Peyer's patch (tissue), 4 donors: ENCODE results near the gene NKIRAS2. TPM values are rescaled to one million over a fixed set of nuclear protein-coding genes. Genes with fewer than 3 reads are reported as not detected.
"Not testable (repeated sequence)": the region's sequence is repeated elsewhere in the genome, so short reads cannot be mapped to it uniquely, and the experiment has no call there.

Source experiments
- DNase-seq, 3 donors: peaks; one replicate each; pipeline ENCODE4 v3.0.0-alpha.2; 2017 to 2019
- H3K27ac ChIP-seq, 4 donors: fragments of 200-600 bp; sonication (generic); one replicate each; pipeline ENCODE4 v1.5.1; 2016 to 2019
- H3K27me3 ChIP-seq, 2 donors: fragments of 200-600 bp; sonication (generic); one replicate each; pipeline ENCODE4 v1.5.1; 2019
- H3K36me3 ChIP-seq, 3 donors: fragments of 200-600 bp; sonication (generic); one replicate each; pipeline ENCODE4 v1.5.1; 2016 to 2019
- H3K4me1 ChIP-seq, 4 donors: fragments of 200-600 bp; sonication (generic); one replicate each; pipeline ENCODE4 v1.5.1; 2016 to 2019
- H3K4me3 ChIP-seq, 4 donors: fragments of 200-600 bp; sonication (generic); 1 replicate in 3 of 4; 2 replicates in 1 of 4; pipeline ENCODE4 v1.5.1; 2016 to 2019; ENCODE audit warnings: mild to moderate bottlenecking in 1 of 4
- H3K9me3 ChIP-seq, 4 donors: fragments of 200-600 bp; sonication (generic); one replicate each; pipeline ENCODE4 v1.5.1; 2016 to 2019; ENCODE audit warnings: mild to moderate bottlenecking in 1 of 4
- POLR2A ChIP-seq, 2 donors: fragments of 450-650 bp; IDR thresholded peaks; one replicate each; pipeline ENCODE4 v1.5.1; 2017; ENCODE audit warnings: antibody characterized with exemption in 2 of 2, mild to moderate bottlenecking in 2 of 2, moderate library complexity in 2 of 2
- total RNA-seq, 4 donors: library from RNA; depleted of rRNA; stranded (reverse); fragments of >200 nt; gene quantifications; one replicate each; pipeline ENCODE4 v1.1.0, GENCODE V29; 2016
- TF ChIP-seq, protein P1 (sequence below), 6 experiments: fragments of 450-650 bp in 4 of 6; fragments of 200-600 bp in 2 of 6; sonication (generic) in 1 of 6; IDR thresholded peaks; one replicate each; pipeline ENCODE4 v1.5.1; 2017 to 2019; ENCODE audit warnings: antibody characterized with exemption in 6 of 6, mild to moderate bottlenecking in 3 of 6, moderate library complexity in 1 of 6

Gene NKIRAS2
- total RNA-seq, 4 donors from 2014 or later = 22.1 to 38.1 (median 31.1) TPM

DNA sequence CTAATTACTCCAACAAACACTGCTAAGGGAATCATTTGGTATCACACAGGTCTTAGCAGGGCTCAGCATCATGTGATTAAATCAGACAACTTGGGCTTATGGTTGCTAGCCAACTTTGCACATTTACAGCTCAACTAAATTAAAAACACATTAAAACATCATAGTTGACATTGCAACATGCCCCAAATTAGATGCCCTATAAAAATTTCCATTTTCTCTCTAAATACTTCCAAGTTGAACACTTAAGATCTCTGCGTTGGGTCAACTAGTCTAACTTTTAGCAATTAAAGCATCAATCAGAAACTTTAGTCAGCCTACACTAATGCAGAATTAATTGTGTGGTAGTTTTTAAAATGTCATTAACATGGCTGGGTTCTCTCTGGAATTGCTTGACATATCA is 14.7 kb upstream of the NKIRAS2 start:
- Histone ChIP-seq H3K27me3 (no peaks in the 10 kb centered on the region), H3K27ac (no peak overlapping the region), H3K9me3 (no peaks in the 10 kb centered on the region), H3K4me1 (peaks cover 0 to 33% (median 0%) of the 10 kb centered on the region in 4 donors), H3K36me3 (peaks cover 0 to 10% (median 0%) of the 10 kb centered on the region in 3 donors), H3K4me3 (no peak overlapping the region)
- no peak for TF ChIP-seq POLR2A (IDR thresholded peaks at IDR 0.05)
- TF ChIP-seq, protein P1, sequence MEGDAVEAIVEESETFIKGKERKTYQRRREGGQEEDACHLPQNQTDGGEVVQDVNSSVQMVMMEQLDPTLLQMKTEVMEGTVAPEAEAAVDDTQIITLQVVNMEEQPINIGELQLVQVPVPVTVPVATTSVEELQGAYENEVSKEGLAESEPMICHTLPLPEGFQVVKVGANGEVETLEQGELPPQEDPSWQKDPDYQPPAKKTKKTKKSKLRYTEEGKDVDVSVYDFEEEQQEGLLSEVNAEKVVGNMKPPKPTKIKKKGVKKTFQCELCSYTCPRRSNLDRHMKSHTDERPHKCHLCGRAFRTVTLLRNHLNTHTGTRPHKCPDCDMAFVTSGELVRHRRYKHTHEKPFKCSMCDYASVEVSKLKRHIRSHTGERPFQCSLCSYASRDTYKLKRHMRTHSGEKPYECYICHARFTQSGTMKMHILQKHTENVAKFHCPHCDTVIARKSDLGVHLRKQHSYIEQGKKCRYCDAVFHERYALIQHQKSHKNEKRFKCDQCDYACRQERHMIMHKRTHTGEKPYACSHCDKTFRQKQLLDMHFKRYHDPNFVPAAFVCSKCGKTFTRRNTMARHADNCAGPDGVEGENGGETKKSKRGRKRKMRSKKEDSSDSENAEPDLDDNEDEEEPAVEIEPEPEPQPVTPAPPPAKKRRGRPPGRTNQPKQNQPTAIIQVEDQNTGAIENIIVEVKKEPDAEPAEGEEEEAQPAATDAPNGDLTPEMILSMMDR (IDR thresholded peaks at IDR 0.05) = no peak
- DNase-seq = no peak

DNA sequence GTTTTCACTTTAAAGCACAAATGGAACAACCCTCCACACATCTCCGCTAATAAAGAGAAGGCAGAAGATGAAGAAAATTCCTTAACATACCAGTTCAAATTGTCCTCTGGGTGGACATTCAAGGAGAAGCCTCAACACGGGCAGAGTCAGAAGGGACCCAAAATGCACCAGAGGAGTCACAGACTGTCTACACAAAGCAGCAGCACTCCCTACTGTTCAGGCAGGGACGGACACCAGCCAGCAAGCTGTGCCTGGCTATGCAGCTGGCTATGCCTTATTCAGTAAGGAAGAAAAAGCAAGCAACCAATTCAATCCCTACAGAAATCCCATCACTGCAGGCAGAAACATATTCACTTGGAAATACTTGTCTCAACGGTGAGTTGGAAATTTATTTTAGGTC is 10.7 kb upstream of the NKIRAS2 start:
- TF ChIP-seq, protein P1 (IDR thresholded peaks at IDR 0.05) = peak in 1 of 6 experiments; percentile 13
- no peak for TF ChIP-seq POLR2A (IDR thresholded peaks at IDR 0.05)
- DNase-seq = no peak

DNA sequence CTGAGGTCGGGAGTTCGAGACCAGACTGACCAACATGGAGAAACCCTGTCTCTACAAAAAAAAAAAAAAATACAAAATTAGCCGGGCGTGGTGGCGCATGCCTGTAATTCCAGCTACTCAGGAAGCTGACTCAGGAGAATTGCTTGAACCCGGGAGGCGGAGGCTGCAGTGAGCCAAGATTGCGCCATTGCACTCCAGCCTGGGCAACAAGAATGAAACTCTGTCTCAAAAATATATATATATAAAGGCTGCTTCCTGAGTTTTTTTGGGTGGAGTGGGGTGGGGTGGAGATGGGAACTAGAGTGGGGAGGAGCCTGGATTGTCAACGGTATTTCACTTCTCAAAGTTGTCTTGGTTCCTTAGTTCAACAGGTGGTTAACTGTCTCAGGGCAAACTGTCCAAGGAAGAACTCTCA is 9.6 kb upstream of the NKIRAS2 start:
- H3K27ac ChIP-seq, H3K36me3 ChIP-seq, H3K9me3 ChIP-seq, H3K27me3 ChIP-seq, H3K4me3 ChIP-seq, DNase-seq: not testable (repeated sequence)
- peaks cover 0 to 44% (median 0%) of the 10 kb centered on the region in 4 donors for H3K4me1 ChIP-seq

More for the DNA sequence above, 10.7 kb upstream of the NKIRAS2 start:
- H3K27ac ChIP-seq = no peak overlapping the region
- peaks cover 0 to 34% (median 0%) of the 10 kb centered on the region in 4 donors for H3K4me1 ChIP-seq
- H3K4me3 ChIP-seq = no peak overlapping the region
- H3K27me3 ChIP-seq = no peaks in the 10 kb centered on the region
- no peaks in the 10 kb centered on the region for H3K9me3 ChIP-seq
- peaks cover 0 to 4% (median 0%) of the 10 kb centered on the region in 3 donors for H3K36me3 ChIP-seq

DNA sequence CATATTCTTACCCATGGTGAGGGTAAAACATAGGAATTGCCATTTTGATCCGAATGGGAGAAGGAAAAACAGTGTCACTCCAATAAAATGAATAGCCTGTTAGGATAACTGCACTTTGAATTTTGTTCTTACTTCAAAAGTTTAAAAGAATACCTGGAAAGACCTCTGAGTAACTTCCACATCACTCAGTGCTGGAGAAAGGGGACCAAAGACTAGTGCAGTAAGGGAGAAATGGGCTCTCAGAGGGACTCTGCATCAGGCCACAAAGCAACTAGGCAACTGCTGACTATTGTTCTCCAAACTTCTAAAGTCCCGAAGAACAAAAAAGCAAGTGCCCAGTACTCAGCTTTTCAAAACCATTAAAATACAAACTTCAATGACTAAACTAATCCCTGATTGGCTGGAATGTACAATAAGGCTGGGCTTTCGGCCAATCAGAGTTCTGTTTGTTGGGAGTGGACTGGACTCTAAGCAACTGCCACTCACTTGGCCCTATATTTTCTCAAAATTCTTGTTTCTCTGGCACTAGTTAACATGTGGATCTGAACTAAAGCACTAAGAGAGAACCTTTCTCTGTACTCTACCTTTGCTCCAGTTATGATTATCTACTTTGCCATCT is 8.9 kb upstream of the NKIRAS2 start:
- Histone ChIP-seq H3K4me3 (no peak overlapping the region), H3K36me3 (peaks cover 0 to 4% (median 0%) of the 10 kb centered on the region in 3 donors), H3K9me3 (no peaks in the 10 kb centered on the region), H3K27ac (no peak overlapping the region), H3K4me1 (peaks cover 0 to 51% (median 1%) of the 10 kb centered on the region in 4 donors), H3K27me3 (no peaks in the 10 kb centered on the region)
- TF ChIP-seq, protein P1 (IDR thresholded peaks at IDR 0.05) = no peak
- no peak for TF ChIP-seq POLR2A (IDR thresholded peaks at IDR 0.05)
- DNase-seq = no peak

DNA sequence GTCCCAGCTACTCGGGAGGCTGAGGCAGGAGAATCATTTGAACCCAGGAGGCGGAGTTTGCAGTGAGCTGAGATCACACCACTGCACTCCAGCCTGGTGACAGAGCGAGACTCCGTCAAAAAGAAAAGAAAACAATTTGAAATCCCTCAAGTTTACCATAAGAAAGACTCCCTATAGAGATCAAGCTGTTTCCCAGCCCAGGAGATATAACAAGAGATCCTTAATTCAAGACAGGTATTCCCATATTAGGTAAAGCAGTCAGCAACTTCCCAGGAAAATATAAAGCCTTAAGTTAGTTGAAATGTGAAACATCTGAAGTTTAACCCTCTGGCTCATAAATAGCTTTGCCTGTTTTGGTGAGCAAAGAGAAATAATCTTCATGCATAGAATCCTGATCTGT is 7.5 kb upstream of the NKIRAS2 start:
- not testable (repeated sequence) for H3K27ac ChIP-seq, DNase-seq, H3K9me3 ChIP-seq, H3K4me3 ChIP-seq, H3K27me3 ChIP-seq, H3K36me3 ChIP-seq
- peaks cover 0 to 56% (median 3%) of the 10 kb centered on the region in 4 donors for H3K4me1 ChIP-seq

DNA sequence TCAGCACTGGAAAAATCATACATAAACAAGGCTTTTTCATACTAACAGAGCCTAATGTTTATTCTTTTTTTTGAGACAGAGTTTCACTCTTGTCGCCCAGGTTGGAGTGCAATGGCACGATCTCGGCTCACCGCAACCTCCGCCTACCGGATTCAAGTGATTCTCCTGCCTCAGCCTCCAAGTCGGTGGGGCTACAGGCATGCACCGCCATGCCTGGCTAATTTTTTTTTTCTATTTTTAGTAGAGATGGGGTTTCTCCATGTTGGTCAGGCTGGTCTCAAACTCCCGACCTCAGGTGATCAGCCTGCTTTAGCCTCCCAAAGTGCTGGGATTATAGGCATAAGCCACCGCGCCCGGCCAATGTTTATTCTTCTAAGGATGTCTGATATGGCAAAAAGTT is 6.2 kb upstream of the NKIRAS2 start:
- H3K9me3 ChIP-seq, H3K36me3 ChIP-seq, H3K27ac ChIP-seq, H3K4me3 ChIP-seq, DNase-seq, H3K27me3 ChIP-seq: not testable (repeated sequence)
- H3K4me1 ChIP-seq = peaks cover 0 to 63% (median 3%) of the 10 kb centered on the region in 4 donors

DNA sequence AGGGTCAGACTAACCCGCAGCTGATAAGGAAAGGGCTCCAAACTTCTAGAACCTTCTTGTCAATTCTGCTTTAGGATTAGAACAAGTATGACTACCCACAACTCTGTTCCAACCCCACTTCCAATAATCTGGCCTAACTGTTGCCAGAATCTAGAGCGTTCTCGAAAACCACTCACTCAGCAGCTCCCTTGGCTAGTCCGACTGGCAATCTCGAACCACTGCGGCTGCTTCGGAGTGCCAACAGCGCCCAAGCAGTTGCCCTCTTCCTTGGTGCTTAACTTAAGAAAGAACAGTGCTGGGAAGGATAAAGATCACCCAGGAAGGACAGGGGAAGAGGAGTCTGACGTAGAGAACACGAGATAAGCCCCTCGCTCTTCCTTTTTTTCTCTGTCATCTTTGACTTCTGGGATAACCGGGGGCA is 3.5 kb upstream of the NKIRAS2 start:
- Histone ChIP-seq H3K27me3 (no peaks in the 10 kb centered on the region), H3K4me3 (peak overlapping the region; percentile 76 to 86 (median 84)), H3K27ac (peak overlapping the region; percentile 86 to 96 (median 90)), H3K9me3 (no peaks in the 10 kb centered on the region), H3K36me3 (no peaks in the 10 kb centered on the region), H3K4me1 (peaks cover 0 to 65% (median 6%) of the 10 kb centered on the region in 4 donors)
- TF ChIP-seq, protein P1 (IDR thresholded peaks at IDR 0.05) = no peak
- TF ChIP-seq POLR2A (IDR thresholded peaks at IDR 0.05) = peak in 1 of 2 donors; percentile 25
- no peak for DNase-seq
